Subcutaneous adipose tissue (tissue), 4 donors: ENCODE data around the gene FGF2. TPM values are rescaled to one million over a fixed set of nuclear protein-coding genes. Genes with fewer than 3 reads are reported as not detected.

Experiments
- total RNA-seq, 4 donors: library from RNA; depleted of rRNA; stranded (reverse); fragments of >200 nt; gene quantifications; one replicate each; pipeline ENCODE4 v1.1.0, GENCODE V29; 2016
- TF ChIP-seq, protein P1 (sequence below): fragments of 450-650 bp; IDR thresholded peaks from one replicate; pipeline ENCODE4 v1.5.1; 2016; ENCODE audit warnings: low read depth, mild to moderate bottlenecking, control low read depth, antibody characterized with exemption, moderate library complexity

Gene FGF2
- total RNA-seq, 4 donors from 2014 or later, result 35.5 to 51.5 (median 44.5) TPM

DNA sequence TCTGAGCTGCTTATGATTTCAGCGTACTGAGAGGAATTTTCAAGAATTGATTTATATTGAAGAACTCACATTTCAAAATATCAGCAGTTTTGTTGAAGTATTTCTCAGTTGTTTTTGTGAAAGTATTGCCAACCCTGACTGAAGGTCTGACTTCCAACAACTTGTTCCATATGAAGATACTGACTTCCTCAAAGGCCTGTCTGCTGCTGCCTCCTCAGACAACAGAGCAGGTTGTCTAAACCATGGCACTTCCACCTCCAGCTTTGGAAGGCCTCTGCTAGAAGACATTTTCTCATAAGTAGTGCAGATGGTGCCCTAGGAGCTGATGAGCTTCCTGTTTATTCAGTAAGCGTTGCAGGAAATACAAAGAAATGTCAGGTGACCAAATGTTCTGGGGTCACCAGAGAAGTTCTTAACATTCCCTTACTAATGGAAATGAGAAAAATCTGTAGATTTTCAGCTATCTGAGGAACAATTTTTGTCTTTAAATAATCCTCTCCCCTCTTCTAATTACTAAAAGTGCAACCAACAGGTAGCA lies 28.8 kb downstream of the FGF2 start:
- TF ChIP-seq, protein P1, sequence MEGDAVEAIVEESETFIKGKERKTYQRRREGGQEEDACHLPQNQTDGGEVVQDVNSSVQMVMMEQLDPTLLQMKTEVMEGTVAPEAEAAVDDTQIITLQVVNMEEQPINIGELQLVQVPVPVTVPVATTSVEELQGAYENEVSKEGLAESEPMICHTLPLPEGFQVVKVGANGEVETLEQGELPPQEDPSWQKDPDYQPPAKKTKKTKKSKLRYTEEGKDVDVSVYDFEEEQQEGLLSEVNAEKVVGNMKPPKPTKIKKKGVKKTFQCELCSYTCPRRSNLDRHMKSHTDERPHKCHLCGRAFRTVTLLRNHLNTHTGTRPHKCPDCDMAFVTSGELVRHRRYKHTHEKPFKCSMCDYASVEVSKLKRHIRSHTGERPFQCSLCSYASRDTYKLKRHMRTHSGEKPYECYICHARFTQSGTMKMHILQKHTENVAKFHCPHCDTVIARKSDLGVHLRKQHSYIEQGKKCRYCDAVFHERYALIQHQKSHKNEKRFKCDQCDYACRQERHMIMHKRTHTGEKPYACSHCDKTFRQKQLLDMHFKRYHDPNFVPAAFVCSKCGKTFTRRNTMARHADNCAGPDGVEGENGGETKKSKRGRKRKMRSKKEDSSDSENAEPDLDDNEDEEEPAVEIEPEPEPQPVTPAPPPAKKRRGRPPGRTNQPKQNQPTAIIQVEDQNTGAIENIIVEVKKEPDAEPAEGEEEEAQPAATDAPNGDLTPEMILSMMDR, result no peak

DNA sequence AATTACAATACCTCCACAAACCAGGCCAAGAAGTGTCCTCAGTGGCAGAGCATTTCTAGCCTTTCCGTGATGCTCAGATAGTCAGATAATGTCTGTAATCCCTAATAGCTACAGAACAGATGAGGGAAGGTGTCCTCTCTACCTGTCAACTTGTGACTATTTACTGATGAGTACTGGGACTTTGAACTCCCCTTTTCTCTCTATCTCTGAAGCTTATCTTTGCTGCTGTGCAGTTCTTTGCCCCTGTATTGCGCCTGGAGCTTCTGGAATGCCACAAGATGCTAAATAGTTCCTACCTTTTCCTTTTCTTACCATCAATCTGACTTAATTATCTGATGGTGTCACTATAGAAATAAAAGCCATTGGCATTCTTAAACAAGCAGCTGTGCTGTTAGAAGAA lies 30.5 kb downstream of the FGF2 start:
- TF ChIP-seq, protein P1, result no peak

- TF ChIP-seq, protein P1, result no peak
These were observed 32.1 kb downstream of the FGF2 start for GRCh38 chr4:122858705-122859104.

DNA sequence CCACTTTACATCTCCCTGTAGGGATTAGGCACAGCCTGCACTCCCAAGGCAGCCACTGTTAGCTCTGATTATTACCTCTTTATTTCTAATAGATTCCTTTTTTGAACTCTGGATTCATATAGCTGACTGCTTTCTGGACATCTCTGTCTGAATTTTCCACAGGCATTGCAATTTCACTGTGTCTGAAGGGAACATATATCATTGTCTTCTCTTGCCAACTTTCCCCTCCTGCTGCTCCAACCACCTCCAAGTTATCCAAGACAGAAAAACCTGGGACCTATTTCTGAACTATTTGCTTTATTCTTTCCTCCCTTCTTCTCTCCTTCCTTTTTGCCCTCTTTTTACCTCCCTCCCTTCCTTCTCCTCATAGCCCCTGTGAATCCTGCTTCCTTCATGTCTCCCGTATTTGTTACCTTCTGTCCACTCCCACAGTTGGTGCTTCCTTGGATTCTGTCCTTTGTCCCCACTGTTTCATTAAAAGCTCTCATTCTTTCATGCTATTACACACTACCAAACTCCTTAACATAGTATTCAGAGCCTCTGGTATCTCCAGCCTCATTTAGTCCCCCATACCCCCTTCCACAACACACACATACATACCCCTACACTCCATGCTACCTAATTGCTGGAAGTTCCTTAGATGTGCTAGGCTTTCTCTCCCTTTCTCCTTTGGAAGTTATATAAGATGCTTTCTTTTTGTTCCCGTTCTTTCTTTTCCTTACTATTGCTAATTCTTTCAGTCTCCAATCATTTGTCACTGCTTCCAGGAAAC lies 34.7 kb downstream of the FGF2 start:
- TF ChIP-seq, protein P1, result no peak

- TF ChIP-seq, protein P1, result no peak
These were observed 37.0 kb downstream of the FGF2 start for GRCh38 chr4:122863639-122864038.

DNA sequence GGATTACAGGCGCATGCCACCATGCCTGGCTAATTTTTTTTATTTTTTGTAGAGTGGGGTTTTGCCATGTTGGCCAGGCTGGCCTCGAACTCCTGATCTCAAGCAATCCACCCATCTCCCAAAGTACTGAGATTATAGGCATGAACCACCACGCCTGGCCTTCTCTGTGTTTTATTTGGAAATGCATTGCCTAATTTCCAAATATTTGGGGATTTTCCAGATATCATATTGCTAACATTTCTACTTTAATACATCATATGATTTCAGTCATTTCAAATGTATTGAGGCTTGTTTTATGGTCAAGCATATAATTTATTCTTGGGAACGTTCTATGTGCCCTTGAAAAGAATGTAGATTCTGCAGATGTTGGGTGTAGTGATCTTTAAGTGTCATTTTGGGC lies 38.8 kb downstream of the FGF2 start:
- TF ChIP-seq, protein P1, result no peak

GRCh38 chr4:122873146-122873545 lies 46.5 kb downstream of the FGF2 start:
- TF ChIP-seq, protein P1, result no peak
